Erythroblast (primary cell): ENCODE results near the gene RTP1.

ENCODE experiments used
- GATA1 ChIP-seq: IDR thresholded peaks from 2 replicates; pipeline ENCODE4 v1.6.1; 2011; ENCODE audit warnings: low read depth, mild to moderate bottlenecking, control low read depth, low read length, moderate library complexity
- POLR2A ChIP-seq: IDR thresholded peaks from 2 replicates; pipeline ENCODE4 v1.6.1; 2011; ENCODE audit warnings: mild to moderate bottlenecking, low read length

GRCh38 chr3:187196573-187197334 is 532 bp upstream of the RTP1 start:
- TF ChIP-seq POLR2A (no peak), GATA1 (no peak)
